GM19240 (cell line): ENCODE measurements around the gene PCED1B.
"Not testable (repeated sequence)": the region's sequence is repeated elsewhere in the genome, so short reads cannot be mapped to it uniquely, and the experiment has no call there.

Experiments used
- DNase-seq: peaks from one replicate; pipeline ENCODE4 v3.0.0; 2011; ENCODE audit warnings: low spot score; ENCODE audit not compliant: insufficient read length

The PCED1B gene

DNA sequence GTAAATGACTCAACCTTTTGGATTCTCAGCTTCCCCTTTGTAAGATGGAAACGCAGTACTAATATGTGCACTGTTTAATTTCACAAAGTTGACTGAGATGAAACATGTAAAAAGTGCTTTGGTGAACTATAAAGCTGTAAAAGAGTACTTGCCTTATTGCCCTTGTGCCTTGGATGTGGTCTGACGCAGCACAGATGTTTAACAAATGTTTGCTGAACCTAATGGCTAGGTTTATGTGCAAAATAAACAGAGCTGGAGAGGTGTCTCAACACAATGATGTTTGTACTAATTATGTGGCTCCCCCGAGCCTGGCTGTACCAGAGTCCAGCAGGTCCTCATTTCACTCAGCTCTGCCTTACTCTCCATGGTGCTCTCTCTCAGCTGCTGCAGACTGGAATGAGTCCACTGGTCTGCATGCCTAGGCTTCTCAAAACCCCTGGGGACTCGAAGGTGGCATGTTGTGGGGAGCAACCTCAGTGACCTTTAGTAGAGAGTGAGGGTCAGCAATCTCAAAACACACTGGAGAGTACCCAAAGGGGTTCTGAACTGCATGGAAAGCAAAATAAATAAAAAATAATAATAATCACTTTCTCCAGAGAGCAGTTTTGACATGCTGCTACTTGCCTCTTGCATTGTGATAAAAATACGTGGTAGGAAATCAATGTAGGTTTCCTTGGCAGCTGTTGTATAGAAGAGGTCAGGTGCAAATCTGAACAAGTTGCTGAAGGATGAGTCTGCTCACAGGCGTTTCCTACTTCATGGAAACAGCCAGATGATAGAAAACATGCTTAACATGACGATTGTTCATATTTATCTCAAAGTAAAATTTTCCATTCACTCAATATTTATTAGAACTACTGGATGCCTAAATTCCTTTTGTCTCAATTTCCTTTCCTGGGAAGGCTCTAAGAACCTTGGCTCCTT lies 8.9 kb downstream of the PCED1B start:
- no peak for DNase-seq

DNA sequence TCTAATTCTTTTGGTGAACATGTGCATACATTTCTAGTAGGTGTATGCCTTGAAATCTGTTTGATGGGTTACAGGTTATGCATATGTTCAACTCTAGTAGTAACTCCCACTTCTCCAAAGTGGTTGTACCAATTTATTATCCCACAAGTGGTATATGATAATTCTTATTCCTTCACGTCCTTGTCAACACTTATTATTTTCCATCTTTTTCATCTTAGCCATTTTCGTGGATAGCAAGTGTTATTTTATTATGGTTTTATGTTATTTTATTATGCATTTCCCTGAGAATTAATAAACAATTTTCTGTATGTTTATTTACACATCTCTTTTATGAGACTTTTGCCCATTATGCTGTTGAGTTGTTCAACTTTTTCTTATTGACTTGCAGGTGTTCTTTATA lies 11.6 kb downstream of the PCED1B start:
- no peak for DNase-seq

DNA sequence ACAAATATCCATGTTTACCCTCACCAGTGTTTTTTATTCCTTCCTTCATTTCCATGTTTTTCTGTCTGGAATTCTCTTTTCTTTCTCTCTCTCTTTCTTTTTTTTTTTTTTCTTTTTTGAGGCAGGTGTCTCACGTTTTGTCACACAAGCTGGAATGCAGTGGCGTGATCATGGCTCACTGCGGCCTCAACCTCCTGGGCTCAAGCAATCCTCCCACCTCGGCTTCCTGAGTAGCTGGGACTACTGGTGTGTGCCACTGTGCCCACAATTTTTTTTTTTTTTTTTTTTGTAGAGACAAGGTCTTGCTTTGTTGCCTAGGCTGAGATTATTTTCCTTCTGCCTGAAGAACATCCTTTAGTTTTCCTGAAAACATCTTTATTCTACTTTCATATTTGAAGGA lies 15.4 kb downstream of the PCED1B start:
- DNase-seq, result no peak

DNA sequence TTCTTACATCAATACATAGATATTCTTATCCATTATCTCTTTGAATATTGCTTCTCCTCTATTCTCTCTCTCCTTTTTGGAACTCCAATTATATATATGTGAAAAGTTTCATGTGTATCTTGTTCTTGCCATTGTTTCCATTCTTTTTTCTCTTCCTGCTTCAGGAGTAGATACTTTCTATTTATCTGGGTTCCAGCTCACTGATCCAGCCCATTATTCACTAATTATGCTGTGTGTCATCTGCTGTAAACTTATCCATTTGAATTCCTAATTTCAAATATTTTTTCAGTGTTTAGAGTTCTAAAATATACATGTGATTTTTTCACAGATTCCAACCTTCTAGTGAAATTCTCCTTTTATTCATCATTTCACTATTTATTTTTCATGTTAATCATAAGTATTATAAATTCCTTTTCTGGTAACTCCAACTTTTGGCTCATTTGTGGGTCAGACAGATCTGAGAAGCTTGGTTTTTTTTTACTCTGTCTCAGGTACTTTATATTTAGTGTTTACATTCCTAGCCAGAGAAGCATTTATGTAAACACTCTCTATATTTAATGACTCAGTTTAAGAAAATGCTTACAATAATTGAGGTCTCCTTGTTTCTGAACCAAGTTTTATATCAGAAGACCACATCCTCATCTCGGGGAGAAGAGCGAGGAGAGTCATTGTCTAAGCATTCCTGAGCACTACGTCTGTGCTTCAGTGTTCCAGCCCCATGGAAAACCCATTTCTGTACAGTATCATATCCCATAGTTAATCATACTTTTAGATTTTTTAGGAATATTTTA lies 16.2 kb downstream of the PCED1B start:
- no peak for DNase-seq

DNA sequence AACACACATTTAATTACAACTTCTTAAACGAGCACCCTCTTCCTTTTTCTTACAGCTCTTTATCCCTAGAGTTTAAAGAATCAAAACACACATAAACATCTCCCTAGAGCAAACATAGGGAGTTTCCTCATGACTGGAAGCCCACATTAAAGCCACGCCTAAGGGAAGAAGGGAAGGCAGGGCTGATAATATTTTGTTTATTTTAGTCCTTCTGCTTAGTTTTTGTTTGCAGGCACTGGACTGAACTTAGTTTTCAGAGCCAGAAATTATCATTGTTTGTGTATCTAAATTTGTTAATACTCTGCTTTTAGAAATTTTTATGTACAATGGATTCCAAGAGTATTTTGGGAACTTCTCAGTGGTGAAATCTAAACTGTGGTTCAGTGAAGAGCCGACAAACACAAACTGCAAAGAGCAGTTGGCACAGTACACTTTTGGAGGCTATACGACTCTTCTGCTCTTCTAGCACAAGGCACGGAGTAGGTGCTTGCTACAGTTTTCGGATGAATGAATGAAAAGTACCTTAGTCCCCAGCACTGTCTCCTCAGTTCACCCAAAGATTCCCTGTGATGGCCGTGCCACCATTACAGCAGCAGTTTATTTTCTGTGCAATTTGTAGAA lies 18.0 kb downstream of the PCED1B start:
- DNase-seq, result no peak

GRCh38 chr12:47098099-47098498 lies 18.7 kb downstream of the PCED1B start:
- no peak for DNase-seq

DNA sequence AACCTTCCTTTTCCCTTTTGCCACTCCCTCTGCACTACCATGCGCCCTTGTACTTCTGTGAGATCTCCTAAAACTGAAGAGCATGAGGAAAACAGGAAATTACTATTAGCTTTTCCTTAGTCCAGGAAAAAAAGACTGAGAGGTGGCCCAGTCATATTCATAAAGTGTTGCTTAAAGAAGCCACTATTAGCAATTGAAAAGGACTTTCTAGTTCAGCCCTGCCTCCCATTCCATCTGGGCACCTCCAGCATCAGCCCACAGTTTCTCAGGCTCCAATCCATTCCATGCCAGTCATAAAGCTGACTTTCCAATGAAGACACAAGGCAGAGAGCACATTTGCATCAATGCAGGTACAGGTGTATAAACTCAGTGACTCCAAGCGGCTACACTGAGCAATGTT lies 20.2 kb downstream of the PCED1B start:
- no peak for DNase-seq

DNA sequence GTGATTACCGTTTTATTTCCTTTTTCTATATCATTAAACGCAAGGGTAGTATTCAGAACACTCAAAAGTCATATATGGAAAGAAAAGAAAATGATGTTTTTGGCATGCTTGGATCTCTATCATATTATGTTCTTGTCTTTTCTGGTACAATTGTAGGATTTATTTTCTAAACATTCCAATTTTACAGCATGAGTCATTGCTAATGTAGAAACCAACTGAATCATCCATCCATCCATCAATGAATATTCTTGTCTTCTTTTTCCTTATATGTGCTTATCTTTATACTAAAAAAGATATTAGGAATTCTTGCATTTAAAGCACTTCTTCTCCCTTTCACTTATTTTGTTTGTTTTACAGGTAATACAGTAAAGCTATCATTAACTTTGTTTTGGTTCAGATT lies 20.7 kb downstream of the PCED1B start:
- DNase-seq, result no peak

DNA sequence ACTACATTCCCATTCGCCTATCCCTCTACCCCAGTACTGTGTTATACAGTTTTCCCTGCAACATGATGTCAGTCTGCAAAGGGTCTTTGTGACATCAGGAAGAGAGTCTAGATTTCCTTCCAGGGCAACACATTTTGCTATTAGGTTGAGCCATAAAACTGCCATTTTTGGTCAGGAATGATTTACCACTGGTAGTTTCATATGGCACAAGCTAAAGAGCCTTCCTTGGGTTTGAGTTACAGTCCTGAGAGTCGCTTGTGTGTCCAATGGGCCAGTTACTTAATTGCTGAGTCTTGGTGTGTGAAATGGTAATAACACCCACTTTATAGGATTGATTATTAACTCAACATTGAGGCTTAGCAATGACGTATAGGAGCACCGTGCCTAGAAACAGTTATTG lies 23.0 kb downstream of the PCED1B start:
- no peak for DNase-seq

- DNase-seq, result no peak
Measured at GRCh38 chr12:47102845-47103651, 23.6 kb downstream of the PCED1B start.

- no peak for DNase-seq
Measured at GRCh38 chr12:47105914-47106674, 26.7 kb downstream of the PCED1B start.

GRCh38 chr12:47107446-47107845 lies 28.0 kb downstream of the PCED1B start:
- DNase-seq, result no peak

- DNase-seq, result no peak
Measured at GRCh38 chr12:47107926-47108325, 28.5 kb downstream of the PCED1B start.

DNA sequence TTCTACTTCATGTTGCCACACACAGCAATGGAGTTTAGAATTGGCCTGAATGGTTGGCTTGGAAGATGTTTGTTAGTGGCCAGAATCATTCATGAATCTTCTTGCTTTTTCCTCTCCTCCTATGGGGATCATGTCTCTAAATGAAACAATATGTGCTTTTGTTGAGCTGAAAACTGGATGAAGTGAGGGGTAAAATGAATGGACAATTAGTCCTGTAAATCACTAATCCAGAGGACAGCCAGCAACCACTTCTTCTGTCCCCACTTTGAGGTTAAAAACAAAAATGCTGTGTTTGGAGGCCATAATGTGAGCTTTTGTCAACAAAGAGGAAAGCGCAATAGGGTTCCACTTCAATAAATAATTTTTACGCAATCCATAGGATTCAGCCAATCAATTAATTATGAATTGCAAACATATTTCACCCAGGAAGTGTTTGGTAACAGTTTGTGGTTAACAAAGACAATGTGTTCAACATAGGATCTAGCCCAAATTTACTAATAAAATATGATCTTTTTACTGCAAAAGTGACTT lies 30.7 kb downstream of the PCED1B start:
- no peak for DNase-seq

- no peak for DNase-seq
Measured at GRCh38 chr12:47110718-47111391, 31.4 kb downstream of the PCED1B start.

DNA sequence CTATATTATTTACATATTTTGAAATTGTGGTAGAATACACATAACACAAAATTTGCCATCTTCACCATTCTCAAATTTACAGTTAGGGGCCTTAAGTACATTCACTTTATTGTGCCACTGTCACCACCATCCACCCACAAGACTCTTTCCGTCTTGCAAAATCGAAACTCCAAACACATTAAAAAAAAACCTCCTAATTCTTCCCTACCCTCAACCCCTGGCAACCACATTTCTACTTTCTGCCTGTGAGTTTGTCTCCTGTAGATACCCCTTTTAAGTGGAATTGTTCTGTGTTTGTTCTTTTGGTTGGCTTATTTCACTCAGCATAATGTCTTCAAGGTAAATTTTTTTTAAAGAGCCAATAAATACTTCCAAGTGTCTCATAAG lies 32.0 kb downstream of the PCED1B start:
- no peak for DNase-seq

GRCh38 chr12:47111854-47112253 lies 32.4 kb downstream of the PCED1B start:
- DNase-seq, result no peak

DNA sequence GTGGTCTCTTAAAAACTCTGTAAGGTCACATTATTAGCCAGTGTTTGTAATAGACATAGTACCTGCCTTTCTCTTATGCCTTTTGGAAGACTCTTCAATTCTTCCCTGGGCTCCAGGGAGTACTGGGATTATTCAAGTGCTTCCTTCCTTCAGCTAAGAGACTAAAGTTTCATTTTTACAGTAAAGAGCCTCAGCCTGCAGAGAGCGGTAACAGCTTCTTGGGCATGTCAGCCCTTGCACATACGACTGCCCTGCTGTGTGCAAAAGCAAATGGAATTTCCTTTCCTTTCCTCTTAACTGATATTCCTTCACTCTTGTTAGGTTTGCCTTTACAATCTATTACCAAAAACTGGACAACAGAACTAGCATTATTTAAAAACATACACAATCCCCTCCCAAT lies 33.3 kb downstream of the PCED1B start:
- DNase-seq, result no peak

DNA sequence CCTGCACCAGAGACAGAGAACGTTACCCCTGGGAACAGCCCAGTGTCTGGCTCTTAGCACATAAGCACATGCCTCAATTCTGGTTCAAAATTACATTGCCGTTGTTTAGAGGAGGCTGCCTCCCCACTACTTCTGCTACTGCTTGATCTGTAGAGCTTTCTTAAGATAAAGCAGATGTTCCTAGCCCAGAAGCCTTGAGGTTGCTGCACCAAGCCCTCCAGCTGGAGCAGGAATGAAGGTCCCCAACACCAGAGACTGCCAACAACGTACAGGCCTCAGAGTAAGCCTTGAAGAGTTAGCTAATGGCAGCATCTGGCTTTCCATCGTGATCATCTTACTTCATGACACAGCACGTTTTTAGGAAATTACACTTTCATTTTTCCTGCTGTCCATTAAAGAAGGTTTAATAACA lies 35.1 kb downstream of the PCED1B start:
- no peak for DNase-seq

- DNase-seq, result not testable (repeated sequence)
Measured at GRCh38 chr12:47117305-47117704, 37.9 kb downstream of the PCED1B start.
